A204.1 (cell line): ENCODE results near the gene ANO8.
"Not testable (repeated sequence)": the region's sequence is repeated elsewhere in the genome, so short reads cannot be mapped to it uniquely, and the experiment has no call there.

Experiments used
- FAIRE-seq: peaks from 2 replicates; lab custom pipeline; 2012; peaks lifted over from hg19 to GRCh38; lab: Jason Lieb, UNC

Gene ANO8

DNA sequence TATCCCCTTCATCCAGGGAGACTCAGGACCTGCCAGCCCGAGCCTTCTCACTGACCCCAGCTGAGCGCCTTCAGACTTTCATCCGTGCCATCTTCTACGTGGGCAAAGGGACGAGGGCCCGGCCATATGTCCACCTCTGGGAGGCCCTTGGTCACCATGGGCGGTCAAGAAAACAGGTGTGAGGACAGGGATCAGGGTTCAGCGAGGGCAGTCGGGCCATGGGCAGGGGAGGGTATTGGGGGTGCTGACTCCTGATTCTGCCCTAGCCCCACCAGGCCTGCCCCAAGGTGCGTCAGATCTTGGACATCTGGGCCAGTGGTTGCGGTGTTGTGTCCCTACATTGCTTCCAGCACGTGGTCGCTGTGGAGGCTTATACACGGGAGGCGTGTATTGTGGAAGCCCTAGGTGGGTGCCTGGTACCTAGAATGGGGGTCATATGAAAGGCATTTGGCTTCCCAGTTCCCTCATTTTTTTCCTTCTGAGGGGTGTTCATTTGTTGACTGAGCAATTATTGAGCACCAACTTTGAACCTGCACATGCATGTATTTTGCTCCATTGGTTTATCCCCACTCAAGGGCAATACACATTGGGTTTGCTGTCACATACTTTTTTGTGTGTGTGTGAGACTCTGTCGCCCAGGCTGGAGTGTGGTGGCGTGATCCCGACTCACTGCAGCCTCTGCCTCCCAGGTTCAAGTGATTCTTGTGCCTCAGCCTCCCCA is 49.1 kb downstream of the ANO8 start:
- FAIRE-seq: no peak

DNA sequence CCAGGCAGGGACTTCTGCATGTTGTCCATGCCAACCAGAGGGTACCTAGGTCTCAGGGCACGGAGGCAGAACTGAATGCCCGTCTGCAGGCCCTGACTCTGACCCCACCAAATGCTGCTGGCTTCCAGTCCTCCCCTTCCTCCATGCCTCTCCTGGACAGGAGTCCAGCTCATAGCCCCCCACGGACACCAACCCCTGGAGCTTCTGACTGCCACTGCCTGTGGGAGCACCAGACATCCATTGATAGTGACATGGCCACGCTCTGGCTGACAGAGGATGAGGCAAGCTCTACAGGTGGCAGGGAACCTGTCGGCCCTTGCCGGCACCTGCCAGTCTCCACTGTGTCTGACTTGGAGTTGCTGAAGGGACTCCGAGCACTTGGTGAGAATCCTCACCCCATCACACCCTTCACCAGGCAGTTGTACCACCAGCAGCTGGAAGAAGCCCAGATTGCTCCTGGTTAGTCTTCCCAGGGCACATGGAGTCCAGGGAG is 51.1 kb downstream of the ANO8 start:
- FAIRE-seq: no peak

DNA sequence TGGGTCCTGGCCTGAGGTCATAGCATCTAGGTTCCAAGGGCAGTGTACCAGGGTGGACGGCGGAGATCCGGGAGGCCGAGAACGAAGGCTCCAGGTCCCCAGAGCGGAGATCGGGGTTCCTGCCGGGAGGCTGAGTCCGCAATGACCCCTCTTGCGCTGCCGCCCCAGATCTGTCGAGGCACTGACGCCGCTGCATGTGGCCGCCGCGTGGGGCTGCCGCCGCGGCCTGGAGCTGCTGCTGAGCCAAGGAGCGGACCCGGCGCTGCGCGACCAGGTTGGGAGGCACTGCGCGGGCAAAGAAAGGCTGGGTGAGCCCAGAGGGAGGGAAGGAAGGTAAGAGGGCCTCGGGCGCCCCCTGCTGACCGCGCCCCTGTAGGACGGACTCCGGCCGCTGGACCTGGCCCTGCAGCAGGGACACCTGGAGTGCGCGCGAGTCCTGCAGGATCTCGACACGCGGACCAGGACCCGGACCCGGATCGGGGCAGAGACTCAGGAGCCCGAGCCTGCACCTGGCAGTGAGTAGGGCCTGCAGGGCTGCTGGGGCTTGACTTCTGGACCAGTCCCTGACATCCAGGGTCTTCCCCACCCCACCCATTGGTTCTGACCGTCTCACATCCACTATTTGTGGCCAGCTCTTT is 52.0 kb downstream of the ANO8 start:
- FAIRE-seq: no peak

DNA sequence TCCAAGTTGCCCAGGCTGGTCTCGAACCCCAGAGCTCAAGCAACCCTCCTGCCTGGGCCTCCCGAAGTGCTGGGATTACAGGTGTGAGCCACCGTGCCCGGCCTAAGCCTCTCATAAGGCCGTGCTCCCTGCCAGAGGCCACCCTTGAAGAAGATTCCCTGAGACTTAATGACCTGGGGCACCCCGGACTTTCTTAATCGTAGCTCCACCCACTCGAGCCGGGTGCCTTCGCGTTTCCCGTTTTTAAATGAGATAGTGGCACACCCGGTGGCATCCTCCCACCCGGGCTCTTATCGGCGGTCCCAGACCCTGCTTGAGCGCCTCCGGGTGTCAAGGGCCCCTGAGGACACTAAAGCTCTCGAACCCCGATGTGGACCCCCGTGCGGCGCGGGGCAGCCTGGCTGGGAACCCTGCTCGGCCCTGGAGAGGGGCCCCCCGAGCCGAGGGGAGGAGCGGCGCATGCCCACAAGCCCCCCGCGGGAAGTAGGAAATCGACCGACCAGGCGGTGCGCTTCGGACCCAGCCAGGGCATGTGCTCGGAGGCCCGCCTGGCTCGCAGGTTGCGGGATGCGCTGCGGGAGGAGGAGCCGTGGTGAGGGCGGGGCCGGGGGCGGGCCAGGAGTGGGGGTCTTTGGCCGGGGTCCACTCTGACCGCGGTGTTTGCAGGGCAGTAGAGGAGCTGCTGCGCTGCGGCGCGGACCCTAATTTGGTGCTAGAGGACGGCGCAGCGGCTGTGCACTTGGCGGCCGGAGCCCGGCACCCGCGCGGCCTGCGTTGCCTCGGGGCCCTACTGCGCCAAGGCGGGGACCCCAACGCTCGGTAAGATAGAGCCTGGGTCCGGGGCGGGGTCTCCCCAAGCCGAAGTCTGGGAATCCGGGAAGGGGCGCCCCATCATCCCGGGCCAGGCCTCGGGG is 53.0 kb downstream of the ANO8 start, which contains the start of gene ANKLE1:
TSS of gene ANKLE1 (plus strand) at position 511 of the 914 bp plus-strand sequence. CDS start at position 531, 20 bp downstream.
- FAIRE-seq: no peak

DNA sequence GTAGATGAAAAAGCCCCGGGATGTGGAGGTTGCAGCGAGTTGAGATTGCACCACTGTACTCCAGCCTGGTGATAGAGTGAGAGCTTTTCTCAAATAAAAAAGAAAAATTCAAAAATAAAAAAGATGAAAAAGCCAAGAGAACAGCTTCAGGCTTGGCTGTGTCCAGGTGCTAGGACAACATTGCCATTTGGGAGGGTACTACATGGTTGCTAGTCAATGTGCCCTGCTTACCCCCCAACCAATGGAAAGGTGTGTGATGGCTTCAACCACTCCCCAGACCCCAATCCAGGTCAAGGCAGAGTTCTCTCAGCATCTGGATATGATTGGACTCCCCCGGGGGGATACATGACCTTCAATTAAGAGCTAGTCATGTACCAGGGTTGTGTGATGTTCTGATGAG is 55.2 kb downstream of the ANO8 start:
- FAIRE-seq: no peak

DNA sequence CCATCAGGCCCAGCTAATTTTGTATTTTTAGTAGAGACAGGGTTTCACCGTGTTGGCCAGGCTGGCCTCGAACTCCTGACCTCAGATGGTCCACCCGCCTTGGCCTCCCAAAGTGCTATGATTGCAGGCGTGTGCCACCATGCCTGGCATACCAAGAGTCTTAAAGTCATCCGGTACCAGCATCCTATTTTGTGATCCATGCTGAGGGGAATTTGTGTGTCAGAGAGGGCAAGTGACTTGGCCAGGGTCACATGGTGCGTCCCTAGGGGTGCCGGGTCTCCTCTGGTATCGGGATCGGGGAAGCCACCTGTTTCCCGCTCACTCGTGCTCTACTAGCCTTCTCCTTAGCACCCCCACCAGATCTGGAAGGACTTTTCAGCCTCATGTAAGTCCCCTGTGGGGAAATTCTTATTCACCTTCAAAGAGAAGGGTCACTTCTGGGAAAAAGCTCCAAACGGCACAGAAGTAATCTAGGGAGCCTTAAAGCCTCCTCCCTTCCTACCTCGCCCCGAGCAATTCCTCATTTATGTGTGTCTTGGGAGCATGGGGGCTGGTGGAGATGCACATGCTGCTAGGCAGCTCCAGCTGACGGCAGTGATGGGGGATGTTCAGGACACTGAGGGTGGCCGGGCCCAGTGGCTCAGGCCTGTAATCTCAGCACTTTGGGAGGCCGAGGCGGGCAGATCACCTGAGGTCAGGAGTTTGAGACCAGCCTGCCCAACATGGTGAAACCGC is 59.0 kb downstream of the ANO8 start:
- no peak for FAIRE-seq

DNA sequence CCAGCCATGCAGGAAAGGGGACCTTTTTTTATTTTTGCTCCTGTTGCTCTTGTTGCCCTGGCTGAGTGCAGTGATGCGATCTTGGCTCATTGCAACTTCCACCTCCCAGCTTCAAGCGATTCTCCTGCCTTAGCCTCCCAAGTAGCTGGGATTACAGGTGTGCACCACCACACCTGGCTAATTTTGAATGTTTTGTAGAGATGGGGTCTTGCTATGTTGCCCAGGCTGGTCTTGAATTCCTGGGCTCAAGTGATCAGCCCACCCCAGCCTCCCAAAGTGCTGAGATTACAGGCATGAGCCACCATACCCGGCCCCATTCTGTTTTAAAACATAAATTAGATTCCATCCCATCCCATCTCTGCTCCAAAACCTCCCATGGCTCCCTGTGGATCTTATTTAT is 59.8 kb downstream of the ANO8 start:
- not testable (repeated sequence) for FAIRE-seq
